SK-N-SH (cell line): ENCODE data around the gene USP15. TPM values are rescaled to one million over a fixed set of nuclear protein-coding genes. Genes with fewer than 3 reads are reported as not detected.
"Not testable (repeated sequence)": the region's sequence is repeated elsewhere in the genome, so short reads cannot be mapped to it uniquely, and the experiment has no call there.

ENCODE experiments used
- CTCF ChIA-PET: fragments of 300-600, 350-600 bp; formaldehyde crosslinking; extraction: SDS; loops from one replicate; lab custom pipeline; 2021; lab: Yijun Ruan, JAX
- POLR2A ChIA-PET: fragments of 350-600 bp; sonication (Branson Sonifier 250); formaldehyde crosslinking; extraction: SDS; loops from one replicate; lab custom pipeline; 2020; ENCODE audit warnings: antibody characterized with exemption, inconsistent platforms; lab: Yijun Ruan, JAX
- DNase-seq: peaks from one replicate; pipeline ENCODE4 v3.0.0; 2012
- H2AFZ ChIP-seq: fragments of 200-600 bp; sonication (generic); 2 replicates; pipeline ENCODE4 v1.8.1; 2016; ENCODE audit warnings: antibody characterized with exemption, mild to moderate bottlenecking, low read depth
- H3F3A ChIP-seq: fragments of 200-600 bp; sonication (generic); replicated peaks from 2 replicates; pipeline ENCODE3; 2016; ENCODE audit warnings: antibody characterized with exemption, mild to moderate bottlenecking; ENCODE audit not compliant: insufficient read depth
- H3K27ac ChIP-seq, 2 experiments: fragments of 200-500 bp in 1 of 2; fragments of 200-600 bp in 1 of 2; sonication (Bioruptor generic) in 1 of 2; sonication (generic), shearing (Covaris generic) in 1 of 2; 2 replicates each; pipeline versions ENCODE4 v1.5.1 to v1.6.1; 2014 to 2016; ENCODE audit warnings: low read depth in 2 of 2, inconsistent platforms in 1 of 2, low read length in 1 of 2, mild to moderate bottlenecking in 1 of 2, mixed read lengths in 1 of 2
- H3K27me3 ChIP-seq: fragments of 200-600 bp; sonication (generic), shearing (Covaris generic); 2 replicates; pipeline ENCODE4 v1.6.1; 2016; ENCODE audit warnings: mixed run types; ENCODE audit not compliant: insufficient read depth
- H3K36me3 ChIP-seq, 2 experiments: fragments of 200-500 bp in 1 of 2; fragments of 200-600 bp in 1 of 2; sonication (Bioruptor generic) in 1 of 2; sonication (generic) in 1 of 2; replicated peaks in 1 of 2; 2 replicates each; pipeline versions ENCODE3 to v1.5.1; 2014 to 2016; ENCODE audit warnings: low read length in 1 of 2, mild to moderate bottlenecking in 1 of 2; ENCODE audit not compliant: insufficient read depth in 2 of 2, control insufficient read depth in 1 of 2
- H3K4me1 ChIP-seq, 2 experiments: fragments of 200-500 bp in 1 of 2; fragments of 200-600 bp in 1 of 2; sonication (Bioruptor generic) in 1 of 2; sonication (generic), shearing (Covaris generic) in 1 of 2; 2 replicates each; pipeline versions ENCODE4 v1.5.1 to v1.6.1; 2014 to 2016; ENCODE audit warnings: low read depth in 1 of 2, low read length in 1 of 2, mixed run types in 1 of 2; ENCODE audit not compliant: insufficient read depth in 2 of 2, control insufficient read depth in 1 of 2
- H3K4me2 ChIP-seq: fragments of 200-600 bp; sonication (generic), shearing (Covaris generic); 2 replicates; pipeline ENCODE4 v1.6.1; 2017; ENCODE audit warnings: mixed run types
- H3K4me3 ChIP-seq, 2 experiments: fragments of 200-500 bp in 1 of 2; fragments of 200-600 bp in 1 of 2; sonication (Bioruptor generic) in 1 of 2; sonication (generic), shearing (Covaris generic) in 1 of 2; 2 replicates each; pipeline versions ENCODE4 v1.5.1 to v1.8.1; 2014 to 2016; ENCODE audit warnings: low read depth in 2 of 2, inconsistent platforms in 1 of 2, low read length in 1 of 2, mild to moderate bottlenecking in 1 of 2, mixed read lengths in 1 of 2, moderate library complexity in 1 of 2
- H3K79me2 ChIP-seq: fragments of 200-600 bp; sonication (generic); 2 replicates; pipeline ENCODE4 v1.8.1; 2017; ENCODE audit warnings: mild to moderate bottlenecking; ENCODE audit not compliant: insufficient read depth
- H3K9ac ChIP-seq: fragments of 200-600 bp; sonication (generic); 2 replicates; pipeline ENCODE4 v1.6.1; 2017; ENCODE audit warnings: mixed run types
- H3K9me2 ChIP-seq: fragments of 200-600 bp; sonication (generic); 2 replicates; pipeline ENCODE4 v1.6.1; 2017; ENCODE audit warnings: mixed run types
- H3K9me3 ChIP-seq: fragments of 200-600 bp; sonication (generic); 2 replicates; pipeline ENCODE4 v1.6.1; 2017; ENCODE audit warnings: mixed run types, mild to moderate bottlenecking, moderate library complexity
- H4K20me1 ChIP-seq: fragments of 200-600 bp; sonication (generic); 2 replicates; pipeline ENCODE4 v1.6.1; 2017; ENCODE audit warnings: mild to moderate bottlenecking, mixed run types; ENCODE audit not compliant: insufficient read depth
- CTCF ChIP-seq: fragments of 200-600 bp; sonication (generic); IDR thresholded peaks from 2 replicates; pipeline ENCODE4 v1.6.1; 2017; ENCODE audit warnings: antibody characterized with exemption, mild to moderate bottlenecking, moderate library complexity
- ELF1 ChIP-seq: IDR thresholded peaks from 2 replicates; pipeline ENCODE4 v1.4.0; 2012
- FOXJ3 ChIP-seq: sonication (generic); formaldehyde crosslinking; IDR thresholded peaks from 2 replicates; pipeline ENCODE4 v1.5.1; 2020; ENCODE audit warnings: mild to moderate bottlenecking, missing genetic modification reagents
- FOXM1 ChIP-seq: IDR thresholded peaks from 2 replicates; pipeline ENCODE4 v1.4.0; 2012; ENCODE audit warnings: low read depth, mild to moderate bottlenecking
- IRF3 ChIP-seq: fragments of 150-350 bp; IDR thresholded peaks from 2 replicates; pipeline ENCODE4 v1.6.1; 2016; ENCODE audit warnings: mild to moderate bottlenecking, low read depth, low read length
- JUND ChIP-seq: IDR thresholded peaks from 2 replicates; pipeline ENCODE4 v1.4.0; 2012
- MAX ChIP-seq: IDR thresholded peaks from 2 replicates; pipeline ENCODE4 v1.4.0; 2012; ENCODE audit warnings: low read depth
- MEF2A ChIP-seq: IDR thresholded peaks from 2 replicates; pipeline ENCODE4 v1.4.0; 2012; ENCODE audit warnings: low read depth, borderline replicate concordance
- PBX3 ChIP-seq: IDR thresholded peaks from 2 replicates; pipeline ENCODE4; 2012
- RXRA ChIP-seq: IDR thresholded peaks from 2 replicates; pipeline ENCODE4 v1.4.0; 2012; ENCODE audit warnings: low read depth, mild to moderate bottlenecking, borderline replicate concordance
- SMC3 ChIP-seq: IDR thresholded peaks from 2 replicates; pipeline ENCODE4 v1.6.1; 2012; ENCODE audit warnings: low read depth, low read length, improper control_type of control experiment
- USF2 ChIP-seq: fragments of 150-350 bp; IDR thresholded peaks from 2 replicates; pipeline ENCODE4 v1.6.1; 2017; ENCODE audit warnings: antibody characterized with exemption, low read length, low read depth, borderline replicate concordance
- WGBS: methylation state at CpG from one replicate; pipeline ENCODE4 v1.1.6; 2017; ENCODE audit warnings: low lambda C conversion rate; 5-methylcytosine and 5-hydroxymethylcytosine counted together
- polyA plus RNA-seq, 3 experiments: library from polyadenylated mRNA; depleted of rRNA; stranded (reverse); fragments of >200 nt; gene quantifications; 2 replicates each; pipeline ENCODE4 v1.2.3, GENCODE V29; 2012

The USP15 gene
- polyA plus RNA-seq, 1 of the 3 experiments (the other 2 are of a cell fraction): 13.2 TPM

- no peaks in the 10 kb centered on the region for H3K36me3 ChIP-seq
- no peak overlapping the region for H3K27ac ChIP-seq
- H3K4me1 ChIP-seq: no peaks in the 10 kb centered on the region
- DNase-seq: no peak
- no peak overlapping the region for H3K9ac ChIP-seq
- H3K9me3 ChIP-seq: peaks cover 7% of the 10 kb centered on the region; the same call in 1 of the 2 replicates
- H3K4me2 ChIP-seq: no peak overlapping the region
- no peak overlapping the region for H3K4me3 ChIP-seq
- no peaks in the 10 kb centered on the region for H3K9me2 ChIP-seq
- H4K20me1 ChIP-seq: no peaks in the 10 kb centered on the region
- POLR2A ChIA-PET: no interaction called here
- 74% methylated on average over 3 of the region's 3 CpGs for WGBS
- TF ChIP-seq FOXJ3 (CRISPR knock-in tag) (no peak), MAX (no peak), SMC3 (no peak)
- H3F3A ChIP-seq: no peaks in the 10 kb centered on the region
- CTCF ChIA-PET: interaction anchor here (1.7 kb wide), 1 partner anchor 21 kb away, joined by 6 read pairs; no protein-coding TSS in a partner anchor
- no peaks in the 10 kb centered on the region for H3K27me3 ChIP-seq
- no peak overlapping the region for H2AFZ ChIP-seq
- no peaks in the 10 kb centered on the region for H3K79me2 ChIP-seq
Observed at GRCh38 chr12:62458626-62459025, 198.4 kb downstream of the USP15 start.

- Histone ChIP-seq H3K9me3 (peaks cover 9% of the 10 kb centered on the region; the same call in 1 of the 2 replicates), H3K4me1 (no peaks in the 10 kb centered on the region), H3K27me3 (no peaks in the 10 kb centered on the region), H3K4me2 (no peak overlapping the region), H3K9me2 (no peaks in the 10 kb centered on the region), H3K36me3 (no peaks in the 10 kb centered on the region), H3K27ac (no peak overlapping the region), H2AFZ (no peak overlapping the region), H3F3A (no peaks in the 10 kb centered on the region), H3K79me2 (no peaks in the 10 kb centered on the region), H4K20me1 (no peaks in the 10 kb centered on the region), H3K9ac (no peak overlapping the region), H3K4me3 (no peak overlapping the region)
- no peak for DNase-seq
- POLR2A ChIA-PET: no interaction called here
- CTCF ChIA-PET: interaction anchor here (1.7 kb wide), 1 partner anchor 22 kb away, joined by 6 read pairs; no protein-coding TSS in a partner anchor
- TF ChIP-seq CTCF: no peak
- no peak for TF ChIP-seq RXRA
- TF ChIP-seq FOXM1: no peak
- TF ChIP-seq IRF3: no peak
- no peak for TF ChIP-seq PBX3
- TF ChIP-seq ELF1: no peak
- TF ChIP-seq MAX: no peak
- TF ChIP-seq JUND: no peak
- TF ChIP-seq MEF2A: no peak
- no peak for TF ChIP-seq USF2
Observed at GRCh38 chr12:62459976-62460375, 199.8 kb downstream of the USP15 start.

GRCh38 chr12:62461171-62461837, 201.1 kb downstream of the USP15 start:
- DNase-seq, H3K79me2 ChIP-seq, H3K9me2 ChIP-seq, H4K20me1 ChIP-seq, H2AFZ ChIP-seq, H3K4me1 ChIP-seq, H3F3A ChIP-seq, H3K36me3 ChIP-seq, POLR2A ChIA-PET, H3K27ac ChIP-seq, H3K9ac ChIP-seq, H3K4me3 ChIP-seq, H3K4me2 ChIP-seq, H3K27me3 ChIP-seq, H3K9me3 ChIP-seq: not testable (repeated sequence)
- CTCF ChIA-PET: interaction anchor here (0.8 kb wide), 1 partner anchor 26 kb away, joined by 4 read pairs; no protein-coding TSS in a partner anchor
- WGBS: 76% methylated on average over 12 of the region's 32 CpGs
